IMR-90 (cell line): ENCODE data around the gene MGLL. TPM values are rescaled to one million over a fixed set of nuclear protein-coding genes. Genes with fewer than 3 reads are reported as not detected.
A peak's percentile ranks its signal among the peaks of the same experiment; 100 is the strongest.

Source experiments
- ATAC-seq: fragments of 200-7000 bp; cut with Tn5 transposase; 2 replicates; pipeline ENCODE4 v1.9.1; 2020; ENCODE audit warnings: low read depth, mild to moderate bottlenecking, moderate library complexity
- BruUV-seq: library from RNA; stranded (reverse); fragments of 400-500 nt; replicated peaks from 2 replicates; lab custom pipeline; 2021; lab: Mats Ljungman, UMichigan
- CTCF ChIA-PET: fragments of 300-600 bp; formaldehyde crosslinking; extraction: SDS; loops from one replicate; lab custom pipeline; 2021; ENCODE audit warnings: antibody characterized with exemption; lab: Yijun Ruan, JAX
- POLR2A ChIA-PET: fragments of 300-600 bp; sonication (Branson Sonifier 250); formaldehyde crosslinking; loops from one replicate; lab custom pipeline; 2022; ENCODE audit warnings: antibody characterized with exemption; ENCODE audit not compliant: unreplicated experiment; lab: Charles Lee
- DNase-seq: peaks from one replicate; pipeline ENCODE4 v3.0.0; 2013
- H2AFZ ChIP-seq: replicated peaks from 2 replicates; pipeline ENCODE3; 2013; ENCODE audit warnings: low read length, mild to moderate bottlenecking; ENCODE audit not compliant: poor library complexity
- H2AK5ac ChIP-seq: 2 replicates; pipeline ENCODE4 v1.6.1; 2013; ENCODE audit warnings: low read depth, low read length, inconsistent platforms
- H2AK9ac ChIP-seq: replicated peaks from 2 replicates; pipeline ENCODE3; 2013; ENCODE audit warnings: mild to moderate bottlenecking, low read depth, low read length, moderate library complexity; ENCODE audit not compliant: poor library complexity
- H2BK120ac ChIP-seq: 2 replicates; pipeline ENCODE4 v1.6.1; 2013; ENCODE audit warnings: low read depth, low read length, inconsistent platforms
- H2BK15ac ChIP-seq: 3 replicates; pipeline ENCODE4 v1.6.1; 2013; ENCODE audit warnings: low read depth, low read length, inconsistent platforms
- H2BK20ac ChIP-seq: 2 replicates; pipeline ENCODE4 v1.6.1; 2013; ENCODE audit warnings: low read depth, mild to moderate bottlenecking, inconsistent platforms, low read length, moderate library complexity
- H2BK5ac ChIP-seq: 2 replicates; pipeline ENCODE4 v1.6.1; 2013; ENCODE audit warnings: mild to moderate bottlenecking, low read depth, low read length, inconsistent platforms; ENCODE audit not compliant: poor library complexity, severe bottlenecking
- H3K14ac ChIP-seq: replicated peaks from 2 replicates; pipeline ENCODE4 v1.6.1; 2013; ENCODE audit warnings: low read depth, low read length, inconsistent platforms
- H3K18ac ChIP-seq: 2 replicates; pipeline ENCODE4 v1.6.1; 2013; ENCODE audit warnings: low read depth, low read length, control low read depth
- H3K23ac ChIP-seq: 2 replicates; pipeline ENCODE4 v1.6.1; 2013; ENCODE audit warnings: low read depth, low read length, inconsistent platforms
- H3K27ac ChIP-seq: 2 replicates; pipeline ENCODE4 v1.5.1; 2013; ENCODE audit warnings: mild to moderate bottlenecking, control low read depth, low read length; ENCODE audit not compliant: insufficient read depth
- H3K27me3 ChIP-seq: 2 replicates; pipeline ENCODE4 v1.6.1; 2013; ENCODE audit warnings: low read length; ENCODE audit not compliant: control insufficient read depth, insufficient read depth
- H3K36me3 ChIP-seq: 2 replicates; pipeline ENCODE4 v1.6.1; 2013; ENCODE audit warnings: low read length, mixed read lengths; ENCODE audit not compliant: control insufficient read depth, insufficient read depth
- H3K4ac ChIP-seq: 2 replicates; pipeline ENCODE4 v1.6.1; 2013; ENCODE audit warnings: low read depth, low read length, inconsistent platforms
- H3K4me1 ChIP-seq: 2 replicates; pipeline ENCODE4 v1.6.1; 2013; ENCODE audit warnings: low read length, mixed read lengths; ENCODE audit not compliant: control insufficient read depth, insufficient read depth
- H3K4me2 ChIP-seq: 2 replicates; pipeline ENCODE4 v1.6.1; 2013; ENCODE audit warnings: low read depth, mild to moderate bottlenecking, control low read depth, low read length, moderate library complexity
- H3K4me3 ChIP-seq: 2 replicates; pipeline ENCODE4 v1.5.1; 2013; ENCODE audit warnings: low read depth, mild to moderate bottlenecking, control low read depth, low read length, moderate library complexity; ENCODE audit not compliant: insufficient read depth
- H3K56ac ChIP-seq: 2 replicates; pipeline ENCODE4 v1.6.1; 2013; ENCODE audit warnings: low read length, inconsistent platforms; ENCODE audit not compliant: insufficient read depth; ENCODE audit errors: extremely low read depth
- H3K79me1 ChIP-seq, 2 experiments: 2 replicates each; pipeline ENCODE4 v1.6.1; 2013; ENCODE audit warnings: low read length in 2 of 2, inconsistent platforms in 1 of 2, low read depth in 1 of 2
- H3K9ac ChIP-seq: 2 replicates; pipeline ENCODE4 v1.6.1; 2013; ENCODE audit warnings: low read depth, low read length, control low read depth
- H3K9me1 ChIP-seq: 2 replicates; pipeline ENCODE4 v1.6.1; 2013; ENCODE audit warnings: low read length, inconsistent platforms; ENCODE audit not compliant: insufficient read depth
- H3K9me3 ChIP-seq: 2 replicates; pipeline ENCODE4 v1.6.1; 2013; ENCODE audit warnings: low read length; ENCODE audit not compliant: control insufficient read depth, insufficient read depth
- H4K20me1 ChIP-seq: 2 replicates; pipeline ENCODE4 v1.6.1; 2013; ENCODE audit warnings: low read length, inconsistent platforms; ENCODE audit not compliant: insufficient read depth
- H4K5ac ChIP-seq: 2 replicates; pipeline ENCODE4 v1.6.1; 2013; ENCODE audit warnings: mild to moderate bottlenecking, low read depth, low read length, control low read depth
- H4K8ac ChIP-seq, 2 experiments: 2 replicates each; pipeline ENCODE4 v1.6.1; 2013; ENCODE audit warnings: low read depth in 2 of 2, low read length in 2 of 2, control low read depth in 1 of 2, inconsistent platforms in 1 of 2
- H4K91ac ChIP-seq: 2 replicates; pipeline ENCODE4 v1.6.1; 2013; ENCODE audit warnings: low read depth, low read length, inconsistent platforms; ENCODE audit not compliant: insufficient read depth
- BHLHE40 ChIP-seq: fragments of 150-350 bp; IDR thresholded peaks from 2 replicates; pipeline ENCODE4 v1.6.1; 2016; ENCODE audit warnings: mild to moderate bottlenecking, low read depth, low read length
- CEBPB ChIP-seq: IDR thresholded peaks from 2 replicates; pipeline ENCODE4 v1.6.1; 2012; ENCODE audit warnings: low read depth, low read length, improper control_type of control experiment
- CHD1 ChIP-seq: IDR thresholded peaks from 2 replicates; pipeline ENCODE4 v1.6.1; 2012; ENCODE audit warnings: low read depth, low read length, improper control_type of control experiment
- CTCF ChIP-seq: conservative IDR thresholded peaks from 2 replicates; pipeline ENCODE4 v1.5.1; 2012; ENCODE audit warnings: mild to moderate bottlenecking, low read depth, low read length, improper control_type of control experiment
- ELK1 ChIP-seq: fragments of 150-350 bp; IDR thresholded peaks from 2 replicates; pipeline ENCODE4 v1.6.1; 2016; ENCODE audit warnings: low read depth, mild to moderate bottlenecking, low read length, moderate library complexity, borderline replicate concordance
- FOS ChIP-seq: fragments of 150-350 bp; IDR thresholded peaks from 2 replicates; pipeline ENCODE4 v1.6.1; 2016; ENCODE audit warnings: low read depth, low read length
- MAFK ChIP-seq: IDR thresholded peaks from 2 replicates; pipeline ENCODE4 v1.6.1; 2012; ENCODE audit warnings: low read depth, low read length, improper control_type of control experiment
- MAZ ChIP-seq: IDR thresholded peaks from 2 replicates; pipeline ENCODE4 v1.6.1; 2012; ENCODE audit warnings: low read depth, mild to moderate bottlenecking, low read length, improper control_type of control experiment, moderate library complexity, borderline replicate concordance
- MXI1 ChIP-seq: IDR thresholded peaks from 2 replicates; pipeline ENCODE4 v1.6.1; 2012; ENCODE audit warnings: low read depth, mild to moderate bottlenecking, low read length, moderate library complexity, borderline replicate concordance
- NFE2L2 ChIP-seq: fragments of 150-350 bp; IDR thresholded peaks from 2 replicates; pipeline ENCODE4 v1.6.1; 2016; ENCODE audit warnings: low read depth, mild to moderate bottlenecking, low read length
- POLR2A ChIP-seq: IDR thresholded peaks from 2 replicates; pipeline ENCODE4 v1.6.1; 2012; ENCODE audit warnings: mild to moderate bottlenecking, low read depth, low read length
- RAD21 ChIP-seq: IDR thresholded peaks from 2 replicates; pipeline ENCODE4 v1.6.1; 2012; ENCODE audit warnings: low read length, improper control_type of control experiment
- RCOR1 ChIP-seq: IDR thresholded peaks from 2 replicates; pipeline ENCODE4 v1.6.1; 2012; ENCODE audit warnings: mild to moderate bottlenecking, low read length, improper control_type of control experiment; ENCODE audit not compliant: insufficient replicate concordance
- RFX5 ChIP-seq: IDR thresholded peaks from 2 replicates; pipeline ENCODE4 v1.8.0; 2012; ENCODE audit warnings: low read depth, mild to moderate bottlenecking, low read length, moderate library complexity
- SMC3 ChIP-seq: fragments of 150-350 bp; IDR thresholded peaks from 2 replicates; pipeline ENCODE4 v1.6.1; 2016; ENCODE audit warnings: low read depth, mild to moderate bottlenecking, antibody characterized with exemption, low read length, moderate library complexity
- WGBS, 2 experiments: methylation state at CpG; one replicate each; pipeline versions ENCODE4 v1.1.5 to v1.1.7; 2013; ENCODE audit warnings: missing lambda C conversion rate in 2 of 2; ENCODE audit not compliant: insufficient read length in 1 of 2; ENCODE audit errors: extremely low coverage in 2 of 2; 5-methylcytosine and 5-hydroxymethylcytosine counted together
- dilution Hi-C: fragments of 300-500 bp; cut with HindIII; formaldehyde crosslinking; loops from one replicate; pipeline ENCODE4 v1.14.3; 2018; ENCODE audit warnings: low sequenced_read_pairs; ENCODE audit not compliant: unreplicated experiment
- in situ Hi-C: fragments of 300-500 bp; cut with MboI; formaldehyde crosslinking; loops from 3 replicates; pipeline ENCODE4 v1.14.3; 2019; ENCODE audit warnings: low sequenced_read_pairs, inconsistent platforms, mixed read lengths
- intact Hi-C: fragments of 100-400 bp; cut with micrococcal nuclease; formaldehyde crosslinking; loops from 2 replicates; pipeline ENCODE4 v1.10.0; 2022
- polyA plus RNA-seq, 3 experiments: library from polyadenylated mRNA; depleted of rRNA; stranded (reverse); fragments of >200 nt; gene quantifications; 2 replicates each; pipeline ENCODE4 v1.2.3, GENCODE V29; 2012; ENCODE audit warnings: low replicate concordance in 1 of 3
- total RNA-seq: library from RNA; depleted of rRNA; stranded (reverse); fragments of >200 nt; gene quantifications from 2 replicates; pipeline ENCODE4 v1.2.3, GENCODE V29; 2012
- TF ChIP-seq, protein P1 (sequence below): fragments of 150-350 bp; IDR thresholded peaks from 2 replicates; pipeline ENCODE4 v1.6.1; 2017; ENCODE audit warnings: mild to moderate bottlenecking, antibody characterized with exemption, low read length, low read depth

MGLL gene
- total and polyA plus RNA-seq, 2 of the 4 experiments (the other 2 are of a cell fraction): 23.7 to 60.6 TPM

DNA sequence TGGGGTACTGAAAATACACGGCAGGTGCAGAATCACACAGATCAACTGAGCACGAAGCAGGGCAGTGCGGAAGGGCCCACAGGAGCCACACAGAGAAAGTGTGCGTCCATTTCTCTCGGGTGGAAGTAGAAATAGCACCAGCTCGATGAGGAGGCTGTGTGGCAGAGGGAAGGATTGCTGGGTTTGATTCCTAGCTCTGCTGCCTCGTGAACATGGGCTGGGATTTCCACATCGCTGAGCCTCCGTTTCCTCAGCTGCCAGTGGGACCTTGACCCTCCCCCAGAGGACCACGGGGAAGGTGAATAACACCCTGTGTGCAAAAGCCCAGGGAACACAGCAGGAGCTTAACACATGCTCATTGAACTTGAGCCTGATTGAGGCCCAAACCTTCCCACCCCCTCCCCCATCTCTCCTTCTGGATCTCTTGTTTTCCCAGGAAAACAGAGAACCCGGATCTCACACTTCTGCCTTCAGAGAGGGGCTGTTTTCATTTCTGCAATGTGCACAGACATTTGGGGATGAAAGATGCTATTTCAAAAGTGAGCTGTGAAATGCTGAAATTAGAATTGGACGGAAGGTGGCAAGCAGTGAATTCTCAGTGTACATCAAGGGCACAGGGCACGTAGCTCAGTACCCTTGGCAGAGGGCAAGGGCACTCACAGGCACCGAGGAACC lies 111.2 kb downstream of the MGLL start:
- dilution Hi-C loops: no loop called here
- Histone ChIP-seq H4K20me1 (no peaks in the 10 kb centered on the region), H3K9ac (no peak overlapping the region), H3K27ac (no peak overlapping the region), H4K8ac (no peak overlapping the region), H3K4me3 (no peak overlapping the region), H3K18ac (no peak overlapping the region), H3K56ac (no peak overlapping the region), H4K5ac (no peak overlapping the region), H2BK5ac (no peak overlapping the region), H3K36me3 (peaks cover 11% of the 10 kb centered on the region), H2BK120ac (no peak overlapping the region), H3K23ac (peak overlapping the region; percentile 33; the same call in 1 of the 2 replicates), H3K4me1 (peaks cover 5% of the 10 kb centered on the region; the same call in 1 of the 2 replicates), H3K79me1 (peaks cover 10 to 47% of the 10 kb centered on the region in 2 experiments; a peak in 3 of 4 replicates), H3K9me3 (no peaks in the 10 kb centered on the region), H2AFZ (peak overlapping the region; percentile 8), H3K9me1 (peaks cover 15% of the 10 kb centered on the region), H2BK15ac (no peak overlapping the region), H2BK20ac (no peak overlapping the region), H3K27me3 (no peaks in the 10 kb centered on the region), H4K91ac (no peak overlapping the region), H2AK9ac (no peak overlapping the region), H3K4ac (no peak overlapping the region), H3K4me2 (no peak overlapping the region), H3K14ac (0 out of 2 replicates have a peak overlapping the region, but pooled peaks have one; percentile 37), H2AK5ac (no peak overlapping the region)
- in situ Hi-C loops: no loop called here
- WGBS, 2 experiments: 65% methylated on average over 6 of the region's 14 CpGs; no CpG with 5 or more reads in 1 of the 2 experiments
- no TSS peak for BruUV-seq
- intact Hi-C loops: no loop called here
- ChIA-PET CTCF (no interaction called here), POLR2A (no interaction called here)
- TF ChIP-seq RAD21: no peak
- no peak for TF ChIP-seq RCOR1
- TF ChIP-seq, protein P1, sequence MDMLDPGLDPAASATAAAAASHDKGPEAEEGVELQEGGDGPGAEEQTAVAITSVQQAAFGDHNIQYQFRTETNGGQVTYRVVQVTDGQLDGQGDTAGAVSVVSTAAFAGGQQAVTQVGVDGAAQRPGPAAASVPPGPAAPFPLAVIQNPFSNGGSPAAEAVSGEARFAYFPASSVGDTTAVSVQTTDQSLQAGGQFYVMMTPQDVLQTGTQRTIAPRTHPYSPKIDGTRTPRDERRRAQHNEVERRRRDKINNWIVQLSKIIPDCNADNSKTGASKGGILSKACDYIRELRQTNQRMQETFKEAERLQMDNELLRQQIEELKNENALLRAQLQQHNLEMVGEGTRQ: no peak
- TF ChIP-seq MAFK: no peak
- TF ChIP-seq BHLHE40: no peak
- no peak for TF ChIP-seq POLR2A
- no peak for TF ChIP-seq NFE2L2
- TF ChIP-seq CEBPB: no peak
- no peak for TF ChIP-seq ELK1
- TF ChIP-seq SMC3: no peak
- no peak for TF ChIP-seq CTCF
- TF ChIP-seq MAZ: no peak
- no peak for TF ChIP-seq FOS
- TF ChIP-seq RFX5: no peak
- TF ChIP-seq MXI1: no peak
- no peak for TF ChIP-seq CHD1
- DNase-seq (no peak), ATAC-seq (no peak)
